IPS-NIHi7 (cell line): ENCODE data around the gene BICDL2.
A peak's percentile ranks its signal among the peaks of the same experiment; 100 is the strongest.
"Not testable (repeated sequence)": the region's sequence is repeated elsewhere in the genome, so short reads cannot be mapped to it uniquely, and the experiment has no call there.

Experiments
- DNase-seq: peaks from one replicate; pipeline ENCODE4 v3.0.0; 2012; ENCODE audit warnings: mixed read lengths; ENCODE audit errors: extremely low spot score

The BICDL2 gene

GRCh38 chr16:3063625-3064386 lies 27.1 kb upstream of the BICDL2 start:
- DNase-seq = no peak

DNA sequence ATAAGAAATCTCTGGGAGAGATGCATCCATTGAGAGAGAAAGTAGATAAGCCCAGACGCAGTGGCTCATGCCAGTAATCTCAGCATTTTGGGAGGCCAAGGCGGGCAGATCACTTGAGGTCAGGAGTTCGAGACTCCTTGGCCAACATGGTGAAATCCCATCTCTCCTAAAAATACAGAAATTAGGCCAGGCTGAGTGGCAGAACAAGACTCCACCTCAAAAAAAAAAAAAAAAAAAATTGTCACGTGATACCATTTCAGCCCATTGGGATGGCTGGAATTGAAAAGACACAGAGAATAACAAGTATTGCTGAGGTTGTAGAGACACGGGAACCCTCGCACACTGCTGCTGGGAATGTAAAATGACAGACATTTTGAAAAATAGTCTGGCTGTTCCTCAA lies 25.8 kb upstream of the BICDL2 start:
- no peak for DNase-seq

- DNase-seq = no peak
Measured at GRCh38 chr16:3060339-3061127, 23.8 kb upstream of the BICDL2 start.

DNA sequence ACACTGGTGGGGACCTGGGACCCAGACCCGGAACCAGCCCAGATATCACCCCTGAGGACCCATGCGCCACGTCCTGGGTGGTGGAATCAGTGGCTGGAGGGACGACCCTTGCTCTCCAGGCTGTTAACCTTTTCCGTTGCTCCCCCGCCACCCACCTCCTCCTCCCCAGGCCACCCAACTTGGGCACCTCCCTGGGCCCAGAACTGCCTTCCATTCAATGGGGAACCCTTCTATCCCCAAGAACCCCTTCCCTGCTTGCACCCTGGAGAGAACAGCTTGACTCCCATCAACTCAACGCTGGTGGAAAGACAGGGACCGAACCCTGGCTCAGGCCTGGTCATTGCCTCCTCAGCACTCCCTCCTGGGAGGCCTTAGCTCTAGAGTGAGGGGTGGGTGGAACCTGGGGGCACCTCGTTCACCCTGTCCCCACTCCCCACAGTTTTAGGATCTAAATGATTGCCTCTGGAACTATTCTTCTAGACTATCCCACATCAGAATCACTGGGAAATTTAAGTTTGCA lies 23.0 kb upstream of the BICDL2 start:
- DNase-seq = no peak

DNA sequence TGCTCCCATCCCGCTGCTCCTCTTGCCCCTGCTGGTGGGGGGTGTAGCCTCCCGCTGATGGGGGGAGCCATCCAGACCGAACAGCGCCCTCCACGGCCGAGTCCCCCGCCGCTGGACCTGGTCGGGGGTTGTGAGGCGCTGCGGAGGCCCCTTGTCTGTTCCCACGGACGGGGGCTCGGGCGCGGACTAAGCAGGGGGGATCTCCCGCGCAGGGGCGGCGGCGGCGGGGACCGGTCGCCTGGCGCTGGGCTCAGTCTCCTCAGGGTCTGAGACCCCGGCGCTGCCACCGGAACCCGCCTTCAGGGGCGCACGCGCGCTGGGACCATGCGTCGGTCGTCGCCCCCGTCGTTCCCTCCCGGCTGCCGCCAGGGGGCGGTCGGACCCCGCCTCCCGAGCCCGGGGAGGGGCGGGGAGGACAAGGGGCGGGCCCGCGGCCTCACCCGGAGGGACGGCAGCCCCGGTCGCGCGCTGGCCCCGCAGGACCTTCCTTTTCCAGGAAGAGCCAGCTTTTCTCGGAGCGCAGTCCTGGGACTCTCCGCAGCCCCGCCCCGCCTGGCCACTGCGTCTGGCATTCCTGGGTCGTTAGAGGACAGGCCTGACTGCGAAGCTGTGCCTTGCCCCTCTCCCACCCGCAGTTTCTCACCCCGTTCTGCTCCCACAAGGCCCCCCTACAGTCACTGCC lies 22.4 kb upstream of the BICDL2 start:
- peak; percentile 95 for DNase-seq

DNA sequence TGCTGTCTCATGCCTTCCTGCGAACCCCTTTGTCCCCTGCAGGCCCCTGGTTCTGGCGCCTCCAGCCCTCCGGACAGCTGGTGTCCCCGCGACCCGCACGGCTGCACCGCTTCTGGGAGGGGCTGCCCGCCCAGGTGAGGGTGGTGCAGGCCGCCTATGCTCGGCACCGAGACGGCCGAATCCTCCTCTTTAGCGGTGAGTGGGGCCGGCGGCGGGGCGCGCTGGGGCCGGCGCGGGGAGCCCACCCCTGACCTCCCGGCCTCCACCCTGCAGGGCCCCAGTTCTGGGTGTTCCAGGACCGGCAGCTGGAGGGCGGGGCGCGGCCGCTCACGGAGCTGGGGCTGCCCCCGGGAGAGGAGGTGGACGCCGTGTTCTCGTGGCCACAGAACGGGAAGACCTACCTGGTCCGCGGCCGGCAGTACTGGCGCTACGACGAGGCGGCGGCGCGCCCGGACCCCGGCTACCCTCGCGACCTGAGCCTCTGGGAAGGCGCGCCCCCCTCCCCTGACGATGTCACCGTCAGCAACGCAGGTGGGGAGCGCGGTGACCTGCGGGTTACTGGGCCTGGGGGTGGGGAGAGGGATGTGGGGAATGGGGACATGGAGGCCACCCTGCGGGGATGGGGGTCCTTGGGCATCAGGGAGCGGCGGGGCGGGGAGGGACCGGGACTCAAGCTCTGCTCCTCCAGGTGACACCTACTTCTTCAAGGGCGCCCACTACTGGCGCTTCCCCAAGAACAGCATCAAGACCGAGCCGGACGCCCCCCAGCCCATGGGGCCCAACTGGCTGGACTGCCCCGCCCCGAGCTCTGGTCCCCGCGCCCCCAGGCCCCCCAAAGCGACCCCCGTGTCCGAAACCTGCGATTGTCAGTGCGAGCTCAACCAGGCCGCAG lies 21.6 kb upstream of the BICDL2 start:
- peak; percentile 77 for DNase-seq

- DNase-seq = no peak
Measured at GRCh38 chr16:3057181-3058138, 20.7 kb upstream of the BICDL2 start.

DNA sequence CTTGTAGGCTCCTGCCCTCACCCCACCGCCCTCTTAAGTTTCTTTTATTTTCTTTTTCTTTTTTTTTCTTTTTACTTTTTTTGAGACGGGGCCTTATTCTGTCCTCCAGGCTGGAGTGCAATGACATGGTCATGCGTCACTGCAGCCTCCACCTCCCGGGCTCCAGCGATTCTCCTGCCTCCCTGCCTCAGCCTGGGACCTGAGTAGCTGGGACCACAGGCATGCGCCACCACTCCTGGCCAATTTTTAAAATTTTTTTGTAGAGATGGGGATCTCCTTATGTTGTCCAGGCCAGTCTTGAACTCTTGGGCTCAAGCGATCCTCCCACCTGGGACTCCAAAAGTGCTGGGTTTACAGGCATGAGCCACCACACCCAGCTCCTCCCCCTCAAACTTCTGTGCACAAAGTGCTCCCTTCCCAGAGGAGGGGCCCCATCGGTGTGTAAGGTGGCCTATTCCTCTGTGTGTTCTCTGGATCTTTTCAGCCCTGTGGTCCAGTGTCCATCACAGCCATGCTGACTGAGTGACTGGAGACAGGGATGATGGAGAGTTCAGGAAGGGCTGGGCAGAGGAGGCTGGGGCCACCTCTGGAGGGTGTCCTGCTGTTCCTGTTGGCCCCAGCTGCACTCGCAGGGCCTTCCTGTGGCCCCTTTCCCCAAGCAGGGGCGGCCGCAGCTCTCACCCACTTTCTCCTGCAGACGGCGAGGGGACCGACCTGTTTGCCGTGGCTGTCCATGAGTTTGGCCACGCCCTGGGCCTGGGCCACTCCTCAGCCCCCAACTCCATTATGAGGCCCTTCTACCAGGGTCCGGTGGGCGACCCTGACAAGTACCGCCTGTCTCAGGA lies 19.8 kb upstream of the BICDL2 start:
- DNase-seq = no peak

GRCh38 chr16:3055734-3056115 lies 19.0 kb upstream of the BICDL2 start:
- not testable (repeated sequence) for DNase-seq

DNA sequence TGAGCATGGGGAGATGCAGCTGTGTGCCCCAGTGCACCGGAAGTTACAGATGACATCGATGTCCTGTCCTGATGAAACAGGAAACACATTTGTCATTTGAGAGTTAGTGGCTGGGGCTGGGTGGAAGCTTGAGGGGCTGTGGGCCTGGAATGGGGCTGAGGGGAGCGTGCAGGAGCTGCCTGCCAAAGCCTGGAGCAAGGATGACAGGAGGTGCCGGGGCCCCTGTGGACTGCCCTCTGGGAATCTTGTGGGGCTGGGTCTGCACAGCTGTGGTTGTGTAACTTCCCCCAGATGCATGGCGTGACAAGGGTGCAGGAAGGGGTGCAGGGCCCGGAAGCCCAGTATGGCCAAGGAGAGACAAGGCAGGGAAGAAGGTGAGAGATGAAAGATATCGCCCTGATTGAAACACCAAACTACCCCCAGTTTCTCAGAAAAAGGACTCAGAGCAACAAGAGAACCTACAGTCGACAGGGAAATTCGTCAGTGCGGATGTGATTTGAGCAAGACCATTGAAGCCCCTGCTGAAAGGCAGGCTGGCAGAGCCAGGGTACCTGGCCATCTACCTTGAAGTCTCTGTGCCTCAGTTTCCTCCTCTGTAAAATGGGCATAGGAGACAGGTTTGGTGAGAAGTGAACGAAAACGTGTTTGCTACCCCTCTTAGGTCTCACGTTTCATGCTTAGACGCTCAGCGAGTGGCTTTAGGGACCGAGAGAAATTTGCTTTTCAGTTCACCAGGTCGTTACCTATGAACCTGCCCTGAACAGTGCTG lies 18.4 kb upstream of the BICDL2 start:
- no peak for DNase-seq

DNA sequence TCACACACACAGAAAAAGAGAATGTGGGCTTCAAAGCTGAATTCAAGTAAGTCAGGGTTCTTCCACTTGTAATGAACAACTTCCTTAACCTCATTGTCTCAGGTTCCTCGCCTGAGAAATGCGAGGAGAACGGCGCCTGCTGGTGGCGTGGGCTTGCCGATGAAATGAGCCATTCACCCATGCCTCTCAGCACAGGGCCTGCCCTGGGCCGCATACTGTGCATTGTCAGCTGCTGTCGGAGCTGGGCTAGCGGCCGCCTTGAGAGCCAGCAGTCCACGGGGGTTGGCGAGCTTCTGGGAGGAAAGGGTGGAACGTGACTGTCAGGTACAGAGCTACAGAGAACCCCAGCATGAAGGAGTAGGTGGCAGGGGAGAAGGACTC lies 16.6 kb upstream of the BICDL2 start:
- DNase-seq = not testable (repeated sequence)

DNA sequence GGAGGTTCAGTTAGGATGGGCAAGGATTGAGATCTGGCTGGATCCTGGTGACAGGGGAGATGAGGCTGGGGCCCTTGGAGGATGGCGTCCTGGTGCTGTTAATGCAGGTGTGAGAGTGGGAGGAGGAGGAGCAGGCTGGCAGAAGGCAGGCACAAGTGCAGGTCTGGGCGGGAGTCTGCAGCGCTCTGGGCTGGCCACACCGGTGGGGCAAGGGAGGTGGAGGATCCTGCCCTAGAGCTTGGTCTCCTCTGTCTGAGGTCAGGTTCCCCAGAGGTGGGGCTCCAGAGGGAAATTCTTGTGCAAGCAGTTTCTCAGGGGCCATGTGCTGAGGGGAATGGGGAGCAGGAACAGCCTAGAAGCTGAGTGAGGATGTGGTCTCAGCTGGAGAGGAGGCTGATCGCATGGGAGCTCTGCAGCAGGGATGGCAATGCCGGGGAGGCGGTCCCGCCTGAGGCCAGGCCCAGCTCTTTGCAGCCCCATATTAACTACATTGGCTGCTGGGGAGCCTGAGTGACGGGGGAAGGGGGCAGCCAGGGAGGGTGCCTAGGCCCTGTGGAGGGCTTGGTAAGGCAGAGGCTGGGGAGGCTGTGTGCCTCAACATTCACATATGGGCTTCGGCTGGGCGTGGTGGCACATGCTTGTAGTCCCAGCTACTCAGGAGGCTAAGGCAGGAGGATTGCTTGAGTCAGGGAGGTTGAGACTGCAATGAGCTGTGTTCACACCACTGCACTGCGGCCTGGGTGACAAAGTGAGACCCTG lies 16.0 kb upstream of the BICDL2 start:
- not testable (repeated sequence) for DNase-seq

DNA sequence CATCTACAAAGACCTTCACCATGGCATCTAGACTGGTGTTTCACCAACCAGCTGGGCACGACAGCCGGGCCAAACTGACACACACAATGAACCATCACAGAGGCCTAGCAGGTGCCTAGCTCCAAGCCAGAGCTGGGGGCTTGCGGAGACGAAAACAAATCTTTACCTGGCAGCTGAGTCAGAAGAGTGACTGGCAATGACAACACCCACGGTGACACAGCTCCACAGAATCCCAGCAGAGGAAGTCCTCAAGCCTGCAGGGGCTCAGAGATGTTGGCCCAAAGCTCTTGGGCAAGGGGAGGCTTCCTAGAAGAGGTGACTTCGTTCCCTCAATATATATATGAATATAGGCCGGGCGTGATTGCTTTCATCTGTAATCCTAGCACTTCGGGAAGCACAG lies 14.8 kb upstream of the BICDL2 start:
- DNase-seq = no peak

DNA sequence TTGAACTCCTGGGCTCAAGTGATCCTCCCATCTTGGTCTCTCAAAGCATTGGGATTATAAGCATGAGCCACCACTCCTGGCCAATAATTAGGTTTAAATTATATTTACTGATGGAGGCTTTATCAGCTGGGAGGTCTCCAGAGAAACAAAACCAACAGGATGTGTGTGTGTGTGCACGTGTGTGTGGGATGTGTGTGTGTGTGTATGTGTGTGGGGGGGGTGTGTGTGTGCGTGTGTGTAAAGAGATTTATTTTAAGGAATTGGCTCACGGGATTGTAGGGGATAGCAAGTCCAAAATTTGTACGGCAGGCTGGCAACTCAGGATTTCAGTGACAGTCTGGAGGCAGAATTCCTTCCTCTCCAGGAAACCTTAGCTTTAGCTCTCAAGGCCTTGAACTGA lies 14.3 kb upstream of the BICDL2 start:
- DNase-seq = no peak

DNA sequence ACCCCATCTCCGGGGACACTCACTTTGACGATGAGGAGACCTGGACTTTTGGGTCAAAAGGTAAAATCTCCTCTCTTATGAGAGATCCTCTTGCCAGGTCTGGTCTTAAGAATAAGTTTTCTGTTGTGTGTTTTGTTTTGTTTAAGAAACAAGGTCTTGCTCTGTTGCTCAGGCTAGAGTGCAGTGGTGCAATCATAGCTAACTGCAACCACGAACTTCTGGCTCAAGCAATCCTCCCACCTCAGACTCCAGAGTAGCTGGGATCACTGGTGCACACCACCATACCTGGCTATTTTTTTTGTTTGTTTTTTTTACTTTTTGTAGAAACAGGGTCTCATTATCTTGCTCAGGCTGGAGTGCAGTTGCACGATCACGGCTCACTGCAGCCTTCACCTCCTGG lies 13.7 kb upstream of the BICDL2 start:
- DNase-seq = no peak

- DNase-seq = no peak
Measured at GRCh38 chr16:3049921-3050481, 13.3 kb upstream of the BICDL2 start.

DNA sequence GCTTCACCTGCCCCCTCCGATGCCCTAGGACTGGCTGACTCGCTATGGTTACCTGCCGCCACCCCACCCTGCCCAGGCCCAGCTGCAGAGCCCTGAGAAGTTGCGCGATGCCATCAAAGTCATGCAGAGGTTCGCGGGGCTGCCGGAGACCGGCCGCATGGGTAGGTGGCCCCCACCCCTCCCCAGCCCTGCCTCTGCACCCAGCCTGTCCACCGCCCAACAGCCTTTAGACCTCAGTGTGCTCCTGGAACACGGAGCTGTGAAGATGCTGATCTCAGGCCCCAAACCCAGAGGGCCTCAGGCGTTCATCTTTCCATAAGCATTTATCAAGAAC lies 10.6 kb upstream of the BICDL2 start:
- DNase-seq = no peak
